GM23338 (cell line): ENCODE measurements around the gene NNAT.

ENCODE experiments used
- CREB1 ChIP-seq: fragments of 250-450 bp; sonication (Bioruptor Pico); IDR thresholded peaks from 2 replicates; pipeline ENCODE4 v1.5.0; 2020; ENCODE audit warnings: low read depth, mild to moderate bottlenecking, moderate library complexity
- EZH2 ChIP-seq: fragments of 200-600 bp; sonication (generic); IDR thresholded peaks from one replicate; pipeline ENCODE4 v1.8.0; 2017; ENCODE audit warnings: antibody characterized with exemption, mild to moderate bottlenecking, low read depth; ENCODE audit not compliant: unreplicated experiment
- EZH2phosphoT487 ChIP-seq: fragments of 200-600 bp; sonication (generic); IDR thresholded peaks from one replicate; pipeline ENCODE4 v1.8.1; 2018; ENCODE audit warnings: antibody characterized with exemption; ENCODE audit not compliant: unreplicated experiment
- JUNB ChIP-seq: IDR thresholded peaks from one replicate; pipeline ENCODE4 v1.6.1; 2016; ENCODE audit warnings: antibody characterized with exemption; ENCODE audit not compliant: unreplicated experiment
- NANOG ChIP-seq: IDR thresholded peaks from 2 replicates; pipeline ENCODE4 v1.6.1; 2016; ENCODE audit warnings: antibody characterized with exemption, borderline replicate concordance
- POLR2AphosphoS5 ChIP-seq: IDR thresholded peaks from 2 replicates; pipeline ENCODE4 v1.6.1; 2016; ENCODE audit warnings: antibody characterized with exemption, low read depth
- ZNF114 ChIP-seq: fragments of 250-450 bp; sonication (Bioruptor Pico); IDR thresholded peaks from 2 replicates; pipeline ENCODE4 v1.5.0; 2020; ENCODE audit warnings: mild to moderate bottlenecking, moderate library complexity
- ZNF331 ChIP-seq: fragments of 250-450 bp; sonication (Bioruptor Pico); IDR thresholded peaks from 2 replicates; pipeline ENCODE4 v1.5.0; 2020; ENCODE audit warnings: low read depth, mild to moderate bottlenecking, moderate library complexity
- TF ChIP-seq, protein P1 (sequence below), 2 experiments: fragments of 200-600 bp in 1 of 2; sonication (generic) in 1 of 2; conservative IDR thresholded peaks; 2 replicates each; pipeline versions ENCODE4 v1.5.1 to v1.6.1; 2016 to 2017; ENCODE audit warnings: antibody characterized with exemption in 2 of 2, low read depth in 2 of 2, mild to moderate bottlenecking in 2 of 2, moderate library complexity in 1 of 2
- TF ChIP-seq, protein P2 (sequence below): IDR thresholded peaks from 2 replicates; pipeline ENCODE4 v1.6.1; 2016; ENCODE audit warnings: antibody characterized with exemption
- TF ChIP-seq, protein P3 (sequence below): IDR thresholded peaks from one replicate; pipeline ENCODE4 v1.6.1; 2018; ENCODE audit warnings: antibody characterized with exemption; ENCODE audit not compliant: unreplicated experiment
- TF ChIP-seq, protein P4 (sequence below): fragments of 250-450 bp; sonication (Bioruptor Pico); IDR thresholded peaks from 2 replicates; pipeline ENCODE4 v1.5.0; 2020; ENCODE audit warnings: mild to moderate bottlenecking, moderate library complexity

DNA sequence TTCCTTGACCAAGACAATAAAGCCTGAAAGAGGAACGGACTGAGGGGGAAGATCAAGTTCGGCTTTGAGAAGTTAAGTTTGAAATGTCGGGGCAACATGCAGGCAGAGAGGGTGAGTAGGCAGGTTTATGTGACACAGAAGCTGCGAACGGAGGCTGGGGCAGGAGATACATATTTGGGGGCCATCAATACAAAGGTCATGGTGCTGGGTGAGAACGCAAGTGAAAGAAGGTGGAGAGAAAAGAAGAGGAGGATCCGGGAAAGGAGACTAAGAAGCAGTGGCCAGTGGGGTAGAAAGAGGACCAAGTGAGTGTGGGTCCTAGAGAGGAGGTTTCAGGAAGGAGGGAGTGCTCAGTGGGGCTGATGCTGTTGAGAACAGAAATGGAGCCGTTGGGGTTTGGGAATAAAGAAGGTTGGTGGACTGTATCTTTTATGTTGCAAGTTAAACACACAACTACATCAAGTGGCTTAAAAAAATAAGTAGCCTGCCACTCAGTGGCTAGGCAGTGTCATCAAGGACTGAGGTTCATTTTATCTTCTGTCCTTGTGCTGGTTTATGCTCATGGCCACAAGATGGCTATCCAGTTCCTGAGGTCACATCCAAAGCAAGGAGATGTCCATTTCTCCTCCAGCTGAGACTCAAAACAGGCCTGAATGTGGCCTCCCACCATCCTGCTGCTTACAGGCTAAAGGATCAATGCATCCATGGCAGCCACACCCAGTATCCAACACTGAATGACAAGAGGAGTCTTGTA lies 8.3 kb downstream of the NNAT start:
- TF ChIP-seq, protein P1, sequence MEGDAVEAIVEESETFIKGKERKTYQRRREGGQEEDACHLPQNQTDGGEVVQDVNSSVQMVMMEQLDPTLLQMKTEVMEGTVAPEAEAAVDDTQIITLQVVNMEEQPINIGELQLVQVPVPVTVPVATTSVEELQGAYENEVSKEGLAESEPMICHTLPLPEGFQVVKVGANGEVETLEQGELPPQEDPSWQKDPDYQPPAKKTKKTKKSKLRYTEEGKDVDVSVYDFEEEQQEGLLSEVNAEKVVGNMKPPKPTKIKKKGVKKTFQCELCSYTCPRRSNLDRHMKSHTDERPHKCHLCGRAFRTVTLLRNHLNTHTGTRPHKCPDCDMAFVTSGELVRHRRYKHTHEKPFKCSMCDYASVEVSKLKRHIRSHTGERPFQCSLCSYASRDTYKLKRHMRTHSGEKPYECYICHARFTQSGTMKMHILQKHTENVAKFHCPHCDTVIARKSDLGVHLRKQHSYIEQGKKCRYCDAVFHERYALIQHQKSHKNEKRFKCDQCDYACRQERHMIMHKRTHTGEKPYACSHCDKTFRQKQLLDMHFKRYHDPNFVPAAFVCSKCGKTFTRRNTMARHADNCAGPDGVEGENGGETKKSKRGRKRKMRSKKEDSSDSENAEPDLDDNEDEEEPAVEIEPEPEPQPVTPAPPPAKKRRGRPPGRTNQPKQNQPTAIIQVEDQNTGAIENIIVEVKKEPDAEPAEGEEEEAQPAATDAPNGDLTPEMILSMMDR (conservative IDR thresholded peaks at IDR 0.05; ENCODE audit: low read depth in 2 of 2), result peak in 1 of 2 experiments; percentile 30; a peak in 1 of 4 replicates
- TF ChIP-seq POLR2AphosphoS5 (no peak), ZNF331 (CRISPR knock-in tag) (no peak), EZH2phosphoT487 (no peak), EZH2 (no peak), JUNB (no peak), ZNF114 (CRISPR knock-in tag) (no peak), CREB1 (no peak), NANOG (no peak)
- TF ChIP-seq, protein P2, sequence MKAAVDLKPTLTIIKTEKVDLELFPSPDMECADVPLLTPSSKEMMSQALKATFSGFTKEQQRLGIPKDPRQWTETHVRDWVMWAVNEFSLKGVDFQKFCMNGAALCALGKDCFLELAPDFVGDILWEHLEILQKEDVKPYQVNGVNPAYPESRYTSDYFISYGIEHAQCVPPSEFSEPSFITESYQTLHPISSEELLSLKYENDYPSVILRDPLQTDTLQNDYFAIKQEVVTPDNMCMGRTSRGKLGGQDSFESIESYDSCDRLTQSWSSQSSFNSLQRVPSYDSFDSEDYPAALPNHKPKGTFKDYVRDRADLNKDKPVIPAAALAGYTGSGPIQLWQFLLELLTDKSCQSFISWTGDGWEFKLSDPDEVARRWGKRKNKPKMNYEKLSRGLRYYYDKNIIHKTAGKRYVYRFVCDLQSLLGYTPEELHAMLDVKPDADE, result no peak
- TF ChIP-seq, protein P3, sequence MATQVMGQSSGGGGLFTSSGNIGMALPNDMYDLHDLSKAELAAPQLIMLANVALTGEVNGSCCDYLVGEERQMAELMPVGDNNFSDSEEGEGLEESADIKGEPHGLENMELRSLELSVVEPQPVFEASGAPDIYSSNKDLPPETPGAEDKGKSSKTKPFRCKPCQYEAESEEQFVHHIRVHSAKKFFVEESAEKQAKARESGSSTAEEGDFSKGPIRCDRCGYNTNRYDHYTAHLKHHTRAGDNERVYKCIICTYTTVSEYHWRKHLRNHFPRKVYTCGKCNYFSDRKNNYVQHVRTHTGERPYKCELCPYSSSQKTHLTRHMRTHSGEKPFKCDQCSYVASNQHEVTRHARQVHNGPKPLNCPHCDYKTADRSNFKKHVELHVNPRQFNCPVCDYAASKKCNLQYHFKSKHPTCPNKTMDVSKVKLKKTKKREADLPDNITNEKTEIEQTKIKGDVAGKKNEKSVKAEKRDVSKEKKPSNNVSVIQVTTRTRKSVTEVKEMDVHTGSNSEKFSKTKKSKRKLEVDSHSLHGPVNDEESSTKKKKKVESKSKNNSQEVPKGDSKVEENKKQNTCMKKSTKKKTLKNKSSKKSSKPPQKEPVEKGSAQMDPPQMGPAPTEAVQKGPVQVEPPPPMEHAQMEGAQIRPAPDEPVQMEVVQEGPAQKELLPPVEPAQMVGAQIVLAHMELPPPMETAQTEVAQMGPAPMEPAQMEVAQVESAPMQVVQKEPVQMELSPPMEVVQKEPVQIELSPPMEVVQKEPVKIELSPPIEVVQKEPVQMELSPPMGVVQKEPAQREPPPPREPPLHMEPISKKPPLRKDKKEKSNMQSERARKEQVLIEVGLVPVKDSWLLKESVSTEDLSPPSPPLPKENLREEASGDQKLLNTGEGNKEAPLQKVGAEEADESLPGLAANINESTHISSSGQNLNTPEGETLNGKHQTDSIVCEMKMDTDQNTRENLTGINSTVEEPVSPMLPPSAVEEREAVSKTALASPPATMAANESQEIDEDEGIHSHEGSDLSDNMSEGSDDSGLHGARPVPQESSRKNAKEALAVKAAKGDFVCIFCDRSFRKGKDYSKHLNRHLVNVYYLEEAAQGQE, result no peak
- TF ChIP-seq, protein P4, sequence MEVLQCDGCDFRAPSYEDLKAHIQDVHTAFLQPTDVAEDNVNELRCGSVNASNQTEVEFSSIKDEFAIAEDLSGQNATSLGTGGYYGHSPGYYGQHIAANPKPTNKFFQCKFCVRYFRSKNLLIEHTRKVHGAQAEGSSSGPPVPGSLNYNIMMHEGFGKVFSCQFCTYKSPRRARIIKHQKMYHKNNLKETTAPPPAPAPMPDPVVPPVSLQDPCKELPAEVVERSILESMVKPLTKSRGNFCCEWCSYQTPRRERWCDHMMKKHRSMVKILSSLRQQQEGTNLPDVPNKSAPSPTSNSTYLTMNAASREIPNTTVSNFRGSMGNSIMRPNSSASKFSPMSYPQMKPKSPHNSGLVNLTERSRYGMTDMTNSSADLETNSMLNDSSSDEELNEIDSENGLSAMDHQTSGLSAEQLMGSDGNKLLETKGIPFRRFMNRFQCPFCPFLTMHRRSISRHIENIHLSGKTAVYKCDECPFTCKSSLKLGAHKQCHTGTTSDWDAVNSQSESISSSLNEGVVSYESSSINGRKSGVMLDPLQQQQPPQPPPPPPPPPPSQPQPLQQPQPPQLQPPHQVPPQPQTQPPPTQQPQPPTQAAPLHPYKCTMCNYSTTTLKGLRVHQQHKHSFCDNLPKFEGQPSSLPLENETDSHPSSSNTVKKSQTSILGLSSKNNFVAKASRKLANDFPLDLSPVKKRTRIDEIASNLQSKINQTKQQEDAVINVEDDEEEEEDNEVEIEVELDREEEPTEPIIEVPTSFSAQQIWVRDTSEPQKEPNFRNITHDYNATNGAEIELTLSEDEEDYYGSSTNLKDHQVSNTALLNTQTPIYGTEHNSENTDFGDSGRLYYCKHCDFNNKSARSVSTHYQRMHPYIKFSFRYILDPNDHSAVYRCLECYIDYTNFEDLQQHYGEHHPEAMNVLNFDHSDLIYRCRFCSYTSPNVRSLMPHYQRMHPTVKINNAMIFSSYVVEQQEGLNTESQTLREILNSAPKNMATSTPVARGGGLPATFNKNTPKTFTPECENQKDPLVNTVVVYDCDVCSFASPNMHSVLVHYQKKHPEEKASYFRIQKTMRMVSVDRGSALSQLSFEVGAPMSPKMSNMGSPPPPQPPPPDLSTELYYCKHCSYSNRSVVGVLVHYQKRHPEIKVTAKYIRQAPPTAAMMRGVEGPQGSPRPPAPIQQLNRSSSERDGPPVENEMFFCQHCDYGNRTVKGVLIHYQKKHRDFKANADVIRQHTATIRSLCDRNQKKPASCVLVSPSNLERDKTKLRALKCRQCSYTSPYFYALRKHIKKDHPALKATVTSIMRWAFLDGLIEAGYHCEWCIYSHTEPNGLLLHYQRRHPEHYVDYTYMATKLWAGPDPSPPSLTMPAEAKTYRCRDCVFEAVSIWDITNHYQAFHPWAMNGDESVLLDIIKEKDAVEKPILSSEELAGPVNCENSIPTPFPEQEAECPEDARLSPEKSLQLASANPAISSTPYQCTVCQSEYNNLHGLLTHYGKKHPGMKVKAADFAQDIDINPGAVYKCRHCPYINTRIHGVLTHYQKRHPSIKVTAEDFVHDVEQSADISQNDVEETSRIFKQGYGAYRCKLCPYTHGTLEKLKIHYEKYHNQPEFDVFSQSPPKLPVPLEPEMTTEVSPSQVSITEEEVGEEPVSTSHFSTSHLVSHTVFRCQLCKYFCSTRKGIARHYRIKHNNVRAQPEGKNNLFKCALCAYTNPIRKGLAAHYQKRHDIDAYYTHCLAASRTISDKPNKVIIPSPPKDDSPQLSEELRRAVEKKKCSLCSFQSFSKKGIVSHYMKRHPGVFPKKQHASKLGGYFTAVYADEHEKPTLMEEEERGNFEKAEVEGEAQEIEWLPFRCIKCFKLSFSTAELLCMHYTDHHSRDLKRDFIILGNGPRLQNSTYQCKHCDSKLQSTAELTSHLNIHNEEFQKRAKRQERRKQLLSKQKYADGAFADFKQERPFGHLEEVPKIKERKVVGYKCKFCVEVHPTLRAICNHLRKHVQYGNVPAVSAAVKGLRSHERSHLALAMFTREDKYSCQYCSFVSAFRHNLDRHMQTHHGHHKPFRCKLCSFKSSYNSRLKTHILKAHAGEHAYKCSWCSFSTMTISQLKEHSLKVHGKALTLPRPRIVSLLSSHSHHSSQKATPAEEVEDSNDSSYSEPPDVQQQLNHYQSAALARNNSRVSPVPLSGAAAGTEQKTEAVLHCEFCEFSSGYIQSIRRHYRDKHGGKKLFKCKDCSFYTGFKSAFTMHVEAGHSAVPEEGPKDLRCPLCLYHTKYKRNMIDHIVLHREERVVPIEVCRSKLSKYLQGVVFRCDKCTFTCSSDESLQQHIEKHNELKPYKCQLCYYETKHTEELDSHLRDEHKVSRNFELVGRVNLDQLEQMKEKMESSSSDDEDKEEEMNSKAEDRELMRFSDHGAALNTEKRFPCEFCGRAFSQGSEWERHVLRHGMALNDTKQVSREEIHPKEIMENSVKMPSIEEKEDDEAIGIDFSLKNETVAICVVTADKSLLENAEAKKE, result no peak
